DOHH2 (cell line): ENCODE results near the gene CATSPERZ.

Source experiments
- H3F3A ChIP-seq: fragments of 200-600 bp; sonication (generic), shearing (Covaris generic); 2 replicates; pipeline ENCODE4 v1.6.0; 2016; ENCODE audit warnings: antibody characterized with exemption, mild to moderate bottlenecking; ENCODE audit not compliant: control insufficient read depth, insufficient read depth
- H3K27ac ChIP-seq: fragments of 200-600 bp; sonication (generic); 2 replicates; pipeline ENCODE4 v1.5.1; 2014; ENCODE audit warnings: low read depth, mild to moderate bottlenecking, low read length, moderate library complexity
- H3K27me3 ChIP-seq: fragments of 200-600 bp; sonication (generic); 2 replicates; pipeline ENCODE4 v1.6.1; 2014; ENCODE audit warnings: mild to moderate bottlenecking, low read length, mixed read lengths; ENCODE audit not compliant: control insufficient read depth
- H3K36me3 ChIP-seq: fragments of 200-600 bp; sonication (generic); 2 replicates; pipeline ENCODE4 v1.6.1; 2014; ENCODE audit warnings: mild to moderate bottlenecking, low read length, moderate library complexity, mixed read lengths; ENCODE audit not compliant: control insufficient read depth
- H3K4me1 ChIP-seq: fragments of 200-600 bp; sonication (generic); 2 replicates; pipeline ENCODE4 v1.6.1; 2014; ENCODE audit warnings: mild to moderate bottlenecking, low read length, mixed read lengths; ENCODE audit not compliant: control insufficient read depth
- H3K4me2 ChIP-seq: fragments of 200-600 bp; sonication (generic); 2 replicates; pipeline ENCODE4 v1.6.0; 2014; ENCODE audit warnings: mild to moderate bottlenecking, low read length, moderate library complexity
- H3K4me3 ChIP-seq: fragments of 200-600 bp; sonication (generic); 2 replicates; pipeline ENCODE4 v1.5.1; 2014; ENCODE audit warnings: mild to moderate bottlenecking, low read length, mixed read lengths
- H3K79me2 ChIP-seq: fragments of 200-600 bp; sonication (generic); 2 replicates; pipeline ENCODE4 v1.6.1; 2014; ENCODE audit warnings: mild to moderate bottlenecking, low read length, mixed read lengths; ENCODE audit not compliant: control insufficient read depth
- H3K9me2 ChIP-seq: fragments of 200-600 bp; sonication (generic); replicated peaks from 2 replicates; pipeline ENCODE4 v1.6.1; 2014; ENCODE audit warnings: mild to moderate bottlenecking, low read length, mixed read lengths; ENCODE audit not compliant: control insufficient read depth
- H3K9me3 ChIP-seq: fragments of 200-600 bp; sonication (generic); 2 replicates; pipeline ENCODE4 v1.6.1; 2014; ENCODE audit warnings: antibody characterized with exemption, low read length, mixed read lengths; ENCODE audit not compliant: control insufficient read depth, insufficient read depth
- H4K20me1 ChIP-seq: fragments of 200-600 bp; sonication (generic); 2 replicates; pipeline ENCODE4 v1.6.0; 2014; ENCODE audit warnings: low read depth, mild to moderate bottlenecking, antibody characterized with exemption, low read length, moderate library complexity; ENCODE audit not compliant: control insufficient read depth, insufficient read depth
- CTCF ChIP-seq: fragments of 200-600 bp; sonication (generic); IDR thresholded peaks from one replicate; pipeline ENCODE4 v1.5.1; 2014; ENCODE audit warnings: antibody characterized with exemption, mild to moderate bottlenecking, low read depth, low read length; ENCODE audit not compliant: poor library complexity, severe bottlenecking
- EZH2phosphoT487 ChIP-seq: fragments of 200-600 bp; sonication (generic); IDR thresholded peaks from 2 replicates; pipeline ENCODE4 v1.6.1; 2017; ENCODE audit warnings: borderline replicate concordance, mild to moderate bottlenecking, antibody characterized with exemption, low read length, moderate library complexity, mixed read lengths

Gene CATSPERZ

GRCh38 chr11:64258356-64258755 is 41.8 kb upstream of the CATSPERZ start:
- Histone ChIP-seq H4K20me1 (no peaks in the 10 kb centered on the region), H3K9me2 (no peaks in the 10 kb centered on the region), H3K9me3 (no peaks in the 10 kb centered on the region), H3K4me2 (no peak overlapping the region), H3K36me3 (peaks cover 44% of the 10 kb centered on the region), H3K4me1 (no peaks in the 10 kb centered on the region; the same call in 1 of the 2 replicates), H3K27me3 (no peaks in the 10 kb centered on the region), H3K27ac (no peak overlapping the region), H3K79me2 (no peaks in the 10 kb centered on the region), H3K4me3 (no peak overlapping the region), H3F3A (no peaks in the 10 kb centered on the region)
- no peak for TF ChIP-seq EZH2phosphoT487

- Histone ChIP-seq H3K36me3 (peaks cover 48% of the 10 kb centered on the region), H4K20me1 (no peaks in the 10 kb centered on the region), H3K4me1 (no peaks in the 10 kb centered on the region), H3K9me3 (no peaks in the 10 kb centered on the region), H3K27me3 (no peaks in the 10 kb centered on the region), H3K79me2 (no peaks in the 10 kb centered on the region), H3K4me2 (no peak overlapping the region), H3K9me2 (no peaks in the 10 kb centered on the region), H3K4me3 (no peak overlapping the region), H3F3A (no peaks in the 10 kb centered on the region), H3K27ac (no peak overlapping the region)
- TF ChIP-seq CTCF (no peak), EZH2phosphoT487 (no peak)
These were observed 41.1 kb upstream of the CATSPERZ start for GRCh38 chr11:64258946-64259532.

- H3K9me3 ChIP-seq: no peaks in the 10 kb centered on the region
- H3K79me2 ChIP-seq: no peaks in the 10 kb centered on the region
- H3K36me3 ChIP-seq: peaks cover 52% of the 10 kb centered on the region
- no peak overlapping the region for H3K4me2 ChIP-seq
- no peaks in the 10 kb centered on the region for H3K9me2 ChIP-seq
- H3K4me3 ChIP-seq: no peak overlapping the region
- H3K27me3 ChIP-seq: no peaks in the 10 kb centered on the region
- H3F3A ChIP-seq: no peaks in the 10 kb centered on the region
- H3K27ac ChIP-seq: no peak overlapping the region
- no peaks in the 10 kb centered on the region for H4K20me1 ChIP-seq
- H3K4me1 ChIP-seq: no peaks in the 10 kb centered on the region
- TF ChIP-seq CTCF (no peak), EZH2phosphoT487 (no peak)
These were observed 40.6 kb upstream of the CATSPERZ start for GRCh38 chr11:64259533-64260067.

- H3K4me3 ChIP-seq: no peak overlapping the region
- no peak overlapping the region for H3K27ac ChIP-seq
- no peaks in the 10 kb centered on the region for H3F3A ChIP-seq
- no peak for TF ChIP-seq CTCF
- TF ChIP-seq EZH2phosphoT487: no peak
- no peaks in the 10 kb centered on the region for H3K9me2 ChIP-seq
- no peaks in the 10 kb centered on the region for H3K27me3 ChIP-seq
- no peaks in the 10 kb centered on the region for H3K79me2 ChIP-seq
- no peaks in the 10 kb centered on the region for H3K4me1 ChIP-seq
- peaks cover 46% of the 10 kb centered on the region for H3K36me3 ChIP-seq
- no peaks in the 10 kb centered on the region for H4K20me1 ChIP-seq
- H3K9me3 ChIP-seq: no peaks in the 10 kb centered on the region
- H3K4me2 ChIP-seq: no peak overlapping the region
These were observed 39.9 kb upstream of the CATSPERZ start for GRCh38 chr11:64260147-64260708.
